Esophagus muscularis mucosa (tissue), 4 donors: ENCODE results near the gene TMEM86A.

Experiments used
- CTCF ChIP-seq, 3 experiments: fragments of 200-600 bp in 2 of 3; fragments of 450-650 bp in 1 of 3; sonication (generic) in 2 of 3; IDR thresholded peaks; one replicate each; pipeline ENCODE4 v1.5.1; 2017 to 2019; ENCODE audit warnings: antibody characterized with exemption in 3 of 3, mild to moderate bottlenecking in 2 of 3, moderate library complexity in 1 of 3
- EP300 ChIP-seq: sonication (generic); formaldehyde crosslinking; IDR thresholded peaks from one replicate; pipeline ENCODE4 v1.6.1; 2017; ENCODE audit warnings: antibody characterized with exemption
- POLR2A ChIP-seq: fragments of 450-650 bp; IDR thresholded peaks from one replicate; pipeline ENCODE4 v1.6.1; 2017; ENCODE audit warnings: antibody characterized with exemption, moderate library complexity, mild to moderate bottlenecking, low read depth
- POLR2AphosphoS5 ChIP-seq, 2 donors: sonication (generic); formaldehyde crosslinking; IDR thresholded peaks; one replicate each; pipeline ENCODE4 v1.6.1; 2017; ENCODE audit warnings: antibody characterized with exemption in 2 of 2

DNA sequence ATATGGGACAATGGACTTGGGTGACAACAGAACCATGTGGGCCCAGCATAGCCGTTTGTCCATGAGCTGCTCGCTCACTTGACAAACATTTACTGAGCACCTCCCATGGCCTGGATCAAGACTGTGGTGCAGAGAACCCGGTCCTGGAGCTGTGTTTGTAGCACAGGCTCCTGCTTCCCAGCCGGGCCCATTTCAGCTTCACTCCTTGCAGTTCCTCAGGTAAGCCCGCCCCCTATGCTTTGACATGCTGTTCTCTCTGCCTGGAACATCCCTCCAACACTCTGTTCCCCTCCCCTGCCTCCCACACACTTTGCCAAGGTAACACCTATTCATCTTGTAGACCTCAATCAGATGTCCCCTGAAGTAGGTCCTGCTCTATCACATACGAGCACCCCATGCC lies 46.7 kb downstream of the TMEM86A start:
- TF ChIP-seq POLR2A (no peak), CTCF (IDR thresholded peaks at IDR 0.05) (no peak), EP300 (no peak), POLR2AphosphoS5 (IDR thresholded peaks at IDR 0.05) (no peak)
